K562 (cell line): ENCODE results near the gene ATG13. TPM values are rescaled to one million over a fixed set of nuclear protein-coding genes. Genes with fewer than 3 reads are reported as not detected.

Experiments
- ATAC-seq: fragments of 200-7000 bp; cut with Tn5 transposase; 3 replicates; pipeline ENCODE4 v1.9.1; 2020; ENCODE audit warnings: moderate library complexity
- BruUV-seq: library from RNA; stranded (reverse); fragments of 400-500 nt; replicated peaks from 2 replicates; lab custom pipeline; 2021; lab: Mats Ljungman, UMichigan
- CTCF ChIA-PET: fragments of 300-600 bp; formaldehyde crosslinking; extraction: SDS; loops from one replicate; lab custom pipeline; 2021; ENCODE audit warnings: low intra/inter-chr PET ratio; lab: Yijun Ruan, JAX
- POLR2A ChIA-PET: fragments of 300-600, 350-650 bp; sonication (Branson Sonifier 250); formaldehyde crosslinking; extraction: SDS; loops from one replicate; lab custom pipeline; 2021; ENCODE audit warnings: antibody characterized with exemption, inconsistent platforms; lab: Yijun Ruan, JAX
- DNase-seq, 4 experiments: peaks; one replicate each; pipeline versions ENCODE4 v3.0.0 to v3.0.0-alpha.2; 2011 to 2018; ENCODE audit warnings: low spot score in 3 of 4, mixed read lengths in 3 of 4; ENCODE audit errors: extremely low read depth in 1 of 4
- FAIRE-seq: peaks from 2 replicates; lab custom pipeline; 2011; peaks lifted over from hg19 to GRCh38; lab: Jason Lieb, UNC
- H2AFZ ChIP-seq: 2 replicates; pipeline ENCODE4 v1.6.0; 2011; ENCODE audit warnings: low read depth, low read length, control low read depth, inconsistent platforms
- H3K27ac ChIP-seq: fragments of 200-600 bp; 3 replicates; pipeline ENCODE4 v1.8.0; 2011; ENCODE audit warnings: low read depth, mild to moderate bottlenecking, control low read depth, inconsistent platforms, low read length, moderate library complexity, mixed read lengths; ENCODE audit errors: extremely low read depth
- H3K27me3 ChIP-seq, 2 experiments: fragments of 300-600 bp in 1 of 2; 2 replicates in 1 of 2; 3 replicates in 1 of 2; pipeline versions ENCODE4 v1.6.0 to v1.8.0; 2011; ENCODE audit warnings: inconsistent platforms in 2 of 2, low read length in 2 of 2, mild to moderate bottlenecking in 1 of 2, mixed read lengths in 1 of 2, moderate library complexity in 1 of 2; ENCODE audit not compliant: control insufficient read depth in 2 of 2, insufficient read depth in 2 of 2
- H3K36me3 ChIP-seq: fragments of 300-600 bp; 3 replicates; pipeline ENCODE4 v1.8.0; 2011; ENCODE audit warnings: mild to moderate bottlenecking, low read length, inconsistent platforms; ENCODE audit not compliant: control insufficient read depth, insufficient read depth
- H3K4me1 ChIP-seq, 2 experiments: fragments of 200-600 bp in 1 of 2; replicated peaks in 1 of 2; 2 replicates in 1 of 2; 3 replicates in 1 of 2; pipeline versions ENCODE4 v1.5.1 to v1.8.0; 2011; ENCODE audit warnings: inconsistent platforms in 2 of 2, low read length in 2 of 2, mild to moderate bottlenecking in 1 of 2, mixed read lengths in 1 of 2, moderate library complexity in 1 of 2; ENCODE audit not compliant: control insufficient read depth in 2 of 2, insufficient read depth in 2 of 2
- H3K4me2 ChIP-seq: 2 replicates; pipeline ENCODE4 v1.6.1; 2011; ENCODE audit warnings: low read length, control low read depth, inconsistent platforms, mixed read lengths; ENCODE audit not compliant: insufficient read depth
- H3K4me3 ChIP-seq: fragments of 200-600 bp; sonication (generic), shearing (Covaris generic); 2 replicates; pipeline ENCODE4 v1.5.1; 2016; ENCODE audit warnings: control low read depth, inconsistent platforms
- H3K79me2 ChIP-seq: fragments of 200-600 bp; 3 replicates; pipeline ENCODE4 v1.8.0; 2011; ENCODE audit warnings: low read length, inconsistent platforms; ENCODE audit not compliant: control insufficient read depth, insufficient read depth
- H3K9ac ChIP-seq, 2 experiments: 2 replicates each; pipeline versions ENCODE4 v1.6.0 to v1.6.1; 2011; ENCODE audit warnings: low read depth in 2 of 2, low read length in 2 of 2, control low read depth in 1 of 2, inconsistent platforms in 1 of 2, mild to moderate bottlenecking in 1 of 2, mixed read lengths in 1 of 2; ENCODE audit not compliant: insufficient read depth in 1 of 2
- H3K9me1 ChIP-seq: one replicate; pipeline ENCODE4 v1.6.0; 2011; ENCODE audit warnings: inconsistent platforms, mild to moderate bottlenecking, low read length, moderate library complexity; ENCODE audit not compliant: control insufficient read depth, insufficient read depth
- H3K9me3 ChIP-seq: replicated peaks from 2 replicates; pipeline ENCODE4 v1.5.1; 2011; ENCODE audit warnings: low read depth, low read length, inconsistent platforms; ENCODE audit not compliant: control insufficient read depth, insufficient read depth
- H4K20me1 ChIP-seq: replicated peaks from 2 replicates; pipeline ENCODE4 v1.6.1; 2011; ENCODE audit warnings: low read length, inconsistent platforms, mixed read lengths; ENCODE audit not compliant: control insufficient read depth, insufficient read depth
- CBX5 ChIP-seq: IDR thresholded peaks from 2 replicates; pipeline ENCODE4 v1.6.1; 2014; ENCODE audit warnings: low read depth, borderline replicate concordance
- DEAF1 ChIP-seq: fragments of 450-650 bp; formaldehyde crosslinking; IDR thresholded peaks from 2 replicates; pipeline ENCODE4 v1.4.0; 2020; ENCODE audit warnings: mild to moderate bottlenecking, moderate library complexity
- FOXJ3 ChIP-seq: sonication (generic); formaldehyde crosslinking; IDR thresholded peaks from 2 replicates; pipeline ENCODE4 v1.4.0; 2020; ENCODE audit warnings: mild to moderate bottlenecking, missing genetic modification reagents
- PBX2 ChIP-seq, 2 experiments: IDR thresholded peaks in 1 of 2; conservative IDR thresholded peaks in 1 of 2; 2 replicates each; pipeline ENCODE4 v1.6.1; 2016; ENCODE audit warnings: low read depth in 2 of 2, mild to moderate bottlenecking in 1 of 2, missing compliant biosample characterization in 1 of 2, missing genetic modification characterization in 1 of 2, moderate library complexity in 1 of 2
- PTBP1 ChIP-seq: fragments of 200-400 bp; formaldehyde crosslinking; IDR thresholded peaks from 2 replicates; pipeline ENCODE4 v1.6.1; 2017; ENCODE audit warnings: low read depth, low read length
- TAF7 ChIP-seq: fragments of 450-650 bp; IDR thresholded peaks from 2 replicates; pipeline ENCODE4 v1.6.1; 2016; ENCODE audit warnings: missing genetic modification characterization, missing compliant biosample characterization
- THRB ChIP-seq: fragments of 450-650 bp; formaldehyde crosslinking; conservative IDR thresholded peaks from 2 replicates; pipeline ENCODE4 v1.4.0; 2022; ENCODE audit warnings: mild to moderate bottlenecking, missing genetic modification characterization
- XRCC4 ChIP-seq: IDR thresholded peaks from one replicate; pipeline ENCODE4 v1.6.1; 2011; ENCODE audit not compliant: insufficient read depth, insufficient read length; ENCODE audit errors: extremely low read depth
- ZC3H8 ChIP-seq: fragments of 450-650 bp; IDR thresholded peaks from 2 replicates; pipeline ENCODE4 v1.6.1; 2017
- ZNF384 ChIP-seq: IDR thresholded peaks from 2 replicates; pipeline ENCODE4 v1.6.1; 2012; ENCODE audit warnings: low read depth, low read length, improper control_type of control experiment
- ZNF785 ChIP-seq: fragments of 250-450 bp; sonication (Bioruptor Pico); IDR thresholded peaks from 2 replicates; pipeline ENCODE4 v1.4.0; 2020; ENCODE audit warnings: mild to moderate bottlenecking
- WGBS: fragments of 100-300 bp; shearing (Covaris generic); methylation state at CpG from one replicate; pipeline ENCODE4 v1.1.6; 2016; ENCODE audit warnings: low coverage, mixed read lengths; ENCODE audit not compliant: insufficient coverage; ENCODE audit errors: missing lambda C conversion rate; 5-methylcytosine and 5-hydroxymethylcytosine counted together
- in situ Hi-C: fragments of 300-500 bp; cut with MboI; formaldehyde crosslinking; loops from 4 replicates; pipeline ENCODE4 v1.15.0; 2018; ENCODE audit warnings: inconsistent platforms, mixed read lengths
- intact Hi-C: fragments of 100-400 bp; cut with micrococcal nuclease; formaldehyde crosslinking; loops from 2 replicates; pipeline ENCODE4 v1.14.2; 2022
- polyA plus RNA-seq, 8 experiments: library from polyadenylated mRNA; depleted of rRNA in 4 of 8; stranded (reverse) in 5 of 8; unstranded in 3 of 8; fragments of >200 nt; fragmentation: Nextera tagmentation in 2 of 8; fragmentation: Illumina TruSeq in 1 of 8; extraction: Ambion mirVana in 2 of 8; extraction: Trizol in 1 of 8; gene quantifications; 2 replicates each; pipeline versions ENCODE4 v1.2.1 to v1.2.3, GENCODE V29; 2011 to 2014; ENCODE audit warnings: inconsistent platforms in 1 of 8, missing spikeins in 1 of 8
- total RNA-seq, 7 experiments: library from RNA; depleted of rRNA in 6 of 7; stranded (reverse); fragments of >200 nt in 6 of 7; fragmentation: Illumina TruSeq in 2 of 7; extraction: Trizol in 2 of 7; gene quantifications; 2 replicates each; pipeline versions ENCODE4 v1.2.1 to v1.2.3, GENCODE V29; 2011 to 2021; ENCODE audit warnings: low replicate concordance in 1 of 7
- TF ChIP-seq, protein P1 (sequence below): sonication (generic); formaldehyde crosslinking; IDR thresholded peaks from 2 replicates; pipeline ENCODE4 v1.8.0; 2022; ENCODE audit warnings: mild to moderate bottlenecking, missing genetic modification reagents

ATG13 gene
- total and polyA plus RNA-seq, 9 of the 15 experiments (the other 6 are each of a cell fraction or from before 2014, with no cell fraction given), result 13.1 to 61.5 (median 36.5) TPM

- POLR2A ChIA-PET, result interaction anchor here (0.5 to 0.9 kb wide), 2 partner anchors 8 to 11 kb away, joined by 3 read pairs; no protein-coding TSS in a partner anchor
- no peak for TF ChIP-seq PBX2 (CRISPR knock-in tag; IDR thresholded peaks at IDR 0.05; ENCODE audit: low read depth)
- TF ChIP-seq PBX2 (tag; conservative IDR thresholded peaks at IDR 0.05; ENCODE audit: low read depth), result no peak
- TF ChIP-seq FOXJ3, result no peak
- TF ChIP-seq DEAF1 (CRISPR knock-in tag), result no peak
- TF ChIP-seq ZC3H8, result no peak
- TF ChIP-seq PTBP1, result no peak
- TF ChIP-seq THRB (CRISPR knock-in tag), result no peak
- TF ChIP-seq, protein P1, sequence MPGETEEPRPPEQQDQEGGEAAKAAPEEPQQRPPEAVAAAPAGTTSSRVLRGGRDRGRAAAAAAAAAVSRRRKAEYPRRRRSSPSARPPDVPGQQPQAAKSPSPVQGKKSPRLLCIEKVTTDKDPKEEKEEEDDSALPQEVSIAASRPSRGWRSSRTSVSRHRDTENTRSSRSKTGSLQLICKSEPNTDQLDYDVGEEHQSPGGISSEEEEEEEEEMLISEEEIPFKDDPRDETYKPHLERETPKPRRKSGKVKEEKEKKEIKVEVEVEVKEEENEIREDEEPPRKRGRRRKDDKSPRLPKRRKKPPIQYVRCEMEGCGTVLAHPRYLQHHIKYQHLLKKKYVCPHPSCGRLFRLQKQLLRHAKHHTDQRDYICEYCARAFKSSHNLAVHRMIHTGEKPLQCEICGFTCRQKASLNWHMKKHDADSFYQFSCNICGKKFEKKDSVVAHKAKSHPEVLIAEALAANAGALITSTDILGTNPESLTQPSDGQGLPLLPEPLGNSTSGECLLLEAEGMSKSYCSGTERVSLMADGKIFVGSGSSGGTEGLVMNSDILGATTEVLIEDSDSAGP (CRISPR knock-in tag), result no peak
- no peak for TF ChIP-seq TAF7 (tag)
- TF ChIP-seq XRCC4, result no peak
- TF ChIP-seq ZNF785 (CRISPR knock-in tag), result no peak
- no peak for TF ChIP-seq CBX5
- TF ChIP-seq ZNF384, result no peak
These were observed 9.8 kb upstream of the ATG13 start for GRCh38 chr11:46607516-46607915.

More at GRCh38 chr11:46607516-46607915, 9.8 kb upstream of the ATG13 start:
- in situ Hi-C loops (no loop called here), intact Hi-C loops (no loop called here)
- BruUV-seq, result no TSS peak
- no peak for ATAC-seq
- Histone ChIP-seq H3K27ac (no peak overlapping the region), H3K4me3 (no peak overlapping the region), H4K20me1 (no peaks in the 10 kb centered on the region), H3K4me2 (no peak overlapping the region), H3K9me3 (no peaks in the 10 kb centered on the region), H2AFZ (no peak overlapping the region), H3K9me1 (no peaks in the 10 kb centered on the region), H3K9ac (no peak overlapping the region), H3K36me3 (peaks cover 8% of the 10 kb centered on the region; the same call in 2 of the 3 replicates), H3K4me1 (peaks cover 12 to 14% of the 10 kb centered on the region in 2 experiments; a peak in 4 of 5 replicates), H3K79me2 (peaks cover 2% of the 10 kb centered on the region; the same call in 2 of the 3 replicates), H3K27me3 (no peaks in the 10 kb centered on the region)
- no peak for DNase-seq
- WGBS, result 13% methylated on average over 1 of the region's 1 CpG
- FAIRE-seq, result no peak
- CTCF ChIA-PET, result no interaction called here
